CD14-positive monocyte (primary cell): ENCODE measurements around the gene MGAT5B. TPM values are rescaled to one million over a fixed set of nuclear protein-coding genes. Genes with fewer than 3 reads are reported as not detected.

Experiments
- DNase-seq, 3 donors: peaks; one replicate each; pipeline ENCODE4 v3.0.0-alpha.2; 2011 to 2022
- H2AFZ ChIP-seq: 2 replicates; pipeline ENCODE4 v1.6.0; 2012; ENCODE audit warnings: mild to moderate bottlenecking, low read depth, low read length, inconsistent platforms; ENCODE audit not compliant: insufficient read depth, poor library complexity, severe bottlenecking
- H3K27ac ChIP-seq, 2 donors: 1 replicate in 1 of 2; 2 replicates in 1 of 2; pipeline ENCODE4 v1.5.1; 2012 to 2013; ENCODE audit warnings: low read length in 2 of 2, control low read depth in 1 of 2, inconsistent platforms in 1 of 2, low read depth in 1 of 2, mild to moderate bottlenecking in 1 of 2
- H3K27me3 ChIP-seq, 2 donors: one replicate each; pipeline versions ENCODE4 v1.6.0 to v1.6.1; 2011 to 2013; ENCODE audit warnings: low read length in 2 of 2; ENCODE audit not compliant: control insufficient read depth in 2 of 2, insufficient read depth in 2 of 2
- H3K36me3 ChIP-seq, 2 donors: replicated peaks in 1 of 2; 1 replicate in 1 of 2; 2 replicates in 1 of 2; pipeline versions ENCODE4 v1.5.1 to v1.6.1; 2012 to 2013; ENCODE audit warnings: low read length in 2 of 2, control low read depth in 1 of 2, inconsistent platforms in 1 of 2, mild to moderate bottlenecking in 1 of 2; ENCODE audit not compliant: insufficient read depth in 2 of 2, control insufficient read depth in 1 of 2
- H3K4me1 ChIP-seq, 2 donors: 1 replicate in 1 of 2; 2 replicates in 1 of 2; pipeline versions ENCODE4 v1.5.1 to v1.6.1; 2012 to 2013; ENCODE audit warnings: low read length in 2 of 2, control low read depth in 1 of 2, inconsistent platforms in 1 of 2, mild to moderate bottlenecking in 1 of 2, moderate library complexity in 1 of 2; ENCODE audit not compliant: insufficient read depth in 2 of 2, control insufficient read depth in 1 of 2
- H3K4me2 ChIP-seq: replicated peaks from 2 replicates; pipeline ENCODE3; 2012; ENCODE audit warnings: low read length, moderate library complexity, mild to moderate bottlenecking; ENCODE audit not compliant: poor library complexity, severe bottlenecking; ENCODE audit errors: extremely low read depth
- H3K4me3 ChIP-seq, 3 experiments: fragments of 200-600 bp in 1 of 3; sonication (generic) in 1 of 3; replicated peaks in 1 of 3; 1 replicate in 2 of 3; 2 replicates in 1 of 3; pipeline ENCODE4 v1.5.1; 2011 to 2013; ENCODE audit warnings: low read length in 3 of 3, mild to moderate bottlenecking in 3 of 3, control low read depth in 2 of 3, low read depth in 2 of 3, inconsistent platforms in 1 of 3, moderate library complexity in 1 of 3
- H3K79me2 ChIP-seq: 2 replicates; pipeline ENCODE4 v1.6.0; 2012; ENCODE audit warnings: mild to moderate bottlenecking, control low read depth, inconsistent platforms, low read length, moderate library complexity; ENCODE audit not compliant: insufficient read depth
- H3K9ac ChIP-seq: 2 replicates; pipeline ENCODE4 v1.6.0; 2017; ENCODE audit warnings: low read length, mild to moderate bottlenecking; ENCODE audit not compliant: insufficient read depth, poor library complexity, severe bottlenecking
- H3K9me3 ChIP-seq, 2 donors: replicated peaks in 1 of 2; 1 replicate in 1 of 2; 2 replicates in 1 of 2; pipeline versions ENCODE4 v1.5.1 to v1.6.1; 2012 to 2013; ENCODE audit warnings: low read length in 2 of 2, control low read depth in 1 of 2; ENCODE audit not compliant: control insufficient read depth in 1 of 2, insufficient read depth in 1 of 2
- H4K20me1 ChIP-seq: 2 replicates; pipeline ENCODE4 v1.6.0; 2012; ENCODE audit warnings: mild to moderate bottlenecking, low read length, control low read depth, moderate library complexity; ENCODE audit not compliant: insufficient read depth
- H3K27ac Mint-ChIP-seq, 7 donors: one replicate each; pipeline ENCODE4 v1.8.0; 2020; ENCODE audit warnings: mild to moderate bottlenecking in 7 of 7, mixed read lengths in 7 of 7, moderate library complexity in 6 of 7, inconsistent platforms in 2 of 7
- H3K27me3 Mint-ChIP-seq, 3 donors: one replicate each; pipeline ENCODE4 v1.8.0; 2021 to 2022; ENCODE audit warnings: low read depth in 3 of 3, mild to moderate bottlenecking in 3 of 3, mixed read lengths in 3 of 3, moderate library complexity in 3 of 3, inconsistent platforms in 1 of 3
- H3K36me3 Mint-ChIP-seq, 2 donors: one replicate each; pipeline ENCODE4 v1.8.0; 2020; ENCODE audit warnings: mixed read lengths in 2 of 2, inconsistent platforms in 1 of 2, mild to moderate bottlenecking in 1 of 2
- H3K4me1 Mint-ChIP-seq: one replicate; pipeline ENCODE4 v1.8.0; 2020; ENCODE audit warnings: mild to moderate bottlenecking, mixed read lengths
- H3K4me3 Mint-ChIP-seq, 2 donors: one replicate each; pipeline ENCODE4 v1.8.0; 2020; ENCODE audit warnings: mild to moderate bottlenecking in 2 of 2, mixed read lengths in 2 of 2, moderate library complexity in 1 of 2
- H3K9me3 Mint-ChIP-seq, 7 donors: one replicate each; pipeline ENCODE4 v1.8.0; 2020 to 2022; ENCODE audit warnings: mixed read lengths in 7 of 7, mild to moderate bottlenecking in 6 of 7, moderate library complexity in 6 of 7, inconsistent platforms in 2 of 7
- WGBS: methylation state at CpG from one replicate; pipeline ENCODE4 v1.1.5; 2013; ENCODE audit warnings: missing lambda C conversion rate; ENCODE audit not compliant: insufficient coverage; 5-methylcytosine and 5-hydroxymethylcytosine counted together
- intact Hi-C, 2 donors: fragments of 100-400 bp; cut with micrococcal nuclease; formaldehyde crosslinking; loops; one replicate each; pipeline versions ENCODE4 v1.15.0 to v1.15.1; 2023
- polyA plus RNA-seq, 3 donors: library from polyadenylated mRNA; depleted of rRNA in 1 of 3; unstranded in 2 of 3; stranded (reverse) in 1 of 3; fragments of 300-500 nt in 2 of 3; fragments of >200 nt in 1 of 3; fragmentation: Illumina TruSeq in 2 of 3; gene quantifications; 1 replicate in 2 of 3; 2 replicates in 1 of 3; pipeline ENCODE4 v1.2.3, GENCODE V29; 2012 to 2021
- TF ChIP-seq, protein P1 (sequence below): fragments of 200-600 bp; IDR thresholded peaks from one replicate; pipeline ENCODE4 v1.8.0; 2022; ENCODE audit warnings: antibody characterized with exemption, mild to moderate bottlenecking

MGAT5B gene
- polyA plus RNA-seq, 3 donors: not detected

- H3K9me3 Mint-ChIP-seq: peaks cover 5 to 24% (median 17%) of the 10 kb centered on the region in 7 donors
- H3K4me2 ChIP-seq: no peak overlapping the region
- H3K4me3 ChIP-seq: no peak overlapping the region
- peaks cover 15% of the 10 kb centered on the region for H3K4me1 Mint-ChIP-seq
- TF ChIP-seq, protein P1, sequence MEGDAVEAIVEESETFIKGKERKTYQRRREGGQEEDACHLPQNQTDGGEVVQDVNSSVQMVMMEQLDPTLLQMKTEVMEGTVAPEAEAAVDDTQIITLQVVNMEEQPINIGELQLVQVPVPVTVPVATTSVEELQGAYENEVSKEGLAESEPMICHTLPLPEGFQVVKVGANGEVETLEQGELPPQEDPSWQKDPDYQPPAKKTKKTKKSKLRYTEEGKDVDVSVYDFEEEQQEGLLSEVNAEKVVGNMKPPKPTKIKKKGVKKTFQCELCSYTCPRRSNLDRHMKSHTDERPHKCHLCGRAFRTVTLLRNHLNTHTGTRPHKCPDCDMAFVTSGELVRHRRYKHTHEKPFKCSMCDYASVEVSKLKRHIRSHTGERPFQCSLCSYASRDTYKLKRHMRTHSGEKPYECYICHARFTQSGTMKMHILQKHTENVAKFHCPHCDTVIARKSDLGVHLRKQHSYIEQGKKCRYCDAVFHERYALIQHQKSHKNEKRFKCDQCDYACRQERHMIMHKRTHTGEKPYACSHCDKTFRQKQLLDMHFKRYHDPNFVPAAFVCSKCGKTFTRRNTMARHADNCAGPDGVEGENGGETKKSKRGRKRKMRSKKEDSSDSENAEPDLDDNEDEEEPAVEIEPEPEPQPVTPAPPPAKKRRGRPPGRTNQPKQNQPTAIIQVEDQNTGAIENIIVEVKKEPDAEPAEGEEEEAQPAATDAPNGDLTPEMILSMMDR: no peak
- no peak overlapping the region for H3K9ac ChIP-seq
- no peak overlapping the region for H3K27ac ChIP-seq
- H3K79me2 ChIP-seq: no peaks in the 10 kb centered on the region
- no peak overlapping the region for H3K4me3 Mint-ChIP-seq
- peaks cover 13 to 15% of the 10 kb centered on the region in 2 donors for H3K9me3 ChIP-seq
- H2AFZ ChIP-seq: no peak overlapping the region
- H3K27ac Mint-ChIP-seq: no peak overlapping the region
- H3K36me3 Mint-ChIP-seq: no peaks in the 10 kb centered on the region
- H3K27me3 Mint-ChIP-seq: peaks cover 31 to 42% (median 40%) of the 10 kb centered on the region in 3 donors
- H3K36me3 ChIP-seq: no peaks in the 10 kb centered on the region
- no peaks in the 10 kb centered on the region for H4K20me1 ChIP-seq
- intact Hi-C loops: no loop called here
- DNase-seq: no peak
- 71% methylated on average over 2 of the region's 6 CpGs for WGBS
- H3K27me3 ChIP-seq: peaks cover 12 to 38% of the 10 kb centered on the region in 2 donors
- peaks cover 0 to 10% of the 10 kb centered on the region in 2 donors for H3K4me1 ChIP-seq
Measured at GRCh38 chr17:76972046-76972641, 103.9 kb downstream of the MGAT5B start.

- Histone ChIP-seq H3K4me3 (no peak overlapping the region), H3K9me3 (peaks cover 13 to 23% of the 10 kb centered on the region in 2 donors), H3K4me2 (no peak overlapping the region), H3K36me3 (no peaks in the 10 kb centered on the region), H3K27ac (no peak overlapping the region), H3K79me2 (no peaks in the 10 kb centered on the region), H2AFZ (no peak overlapping the region), H4K20me1 (no peaks in the 10 kb centered on the region), H3K27me3 (peaks cover 8 to 29% of the 10 kb centered on the region in 2 donors), H3K9ac (no peak overlapping the region), H3K4me1 (peaks cover 0 to 10% of the 10 kb centered on the region in 2 donors)
- TF ChIP-seq, protein P1: no peak
- intact Hi-C loops: no loop called here
- Mint-ChIP-seq H3K27me3 (peaks cover 26 to 33% (median 33%) of the 10 kb centered on the region in 3 donors), H3K27ac (no peak overlapping the region), H3K9me3 (peaks cover 5 to 27% (median 26%) of the 10 kb centered on the region in 7 donors), H3K4me3 (no peak overlapping the region), H3K36me3 (no peaks in the 10 kb centered on the region), H3K4me1 (peaks cover 15% of the 10 kb centered on the region)
- 93% methylated on average over 6 of the region's 8 CpGs for WGBS
- no peak for DNase-seq
Measured at GRCh38 chr17:76973040-76973439, 104.8 kb downstream of the MGAT5B start.
